Left lung (tissue), 10 donors: ENCODE results near the gene FAM181A. TPM values are rescaled to one million over a fixed set of nuclear protein-coding genes. Genes with fewer than 3 reads are reported as not detected.

Source experiments
- ATAC-seq: fragments of 200-7000 bp; cut with Tn5 transposase; one replicate; pipeline ENCODE4 v1.9.1; 2020; ENCODE audit warnings: moderate library complexity
- DNase-seq, 4 donors: peaks; one replicate each; pipeline ENCODE4 v3.0.0-alpha.2; 2013 to 2020
- H3K27ac ChIP-seq, 2 donors: fragments of 200-600 bp; sonication (generic) in 1 of 2; one replicate each; pipeline versions ENCODE4 v1.5.0 to v1.8.0; 2020 to 2021
- H3K27me3 ChIP-seq, 2 donors: fragments of 200-600 bp; sonication (generic) in 1 of 2; one replicate each; pipeline versions ENCODE4 v1.5.0 to v1.8.0; 2020 to 2021
- H3K36me3 ChIP-seq, 2 donors: fragments of 200-600 bp; sonication (generic) in 1 of 2; one replicate each; pipeline versions ENCODE4 v1.5.0 to v1.8.0; 2020 to 2021
- H3K4me1 ChIP-seq, 2 donors: fragments of 200-600 bp; one replicate each; pipeline ENCODE4 v1.8.0; 2021
- H3K4me3 ChIP-seq, 2 donors: fragments of 200-600 bp; sonication (generic) in 1 of 2; one replicate each; pipeline versions ENCODE4 v1.5.0 to v1.8.0; 2020 to 2021; ENCODE audit warnings: mild to moderate bottlenecking in 1 of 2
- H3K9me3 ChIP-seq, 2 donors: fragments of 200-600 bp; sonication (generic) in 1 of 2; one replicate each; pipeline versions ENCODE4 v1.5.0 to v1.8.0; 2020 to 2021
- intact Hi-C, 2 donors: fragments of 100-400 bp; cut with DNase I; formaldehyde crosslinking; loops; one replicate each; pipeline versions ENCODE4 v1.11.2 to v1.14.2; 2022
- polyA plus RNA-seq, 6 donors: library from polyadenylated mRNA; unstranded; fragments of 120-200 nt; gene quantifications; one replicate each; pipeline ENCODE4 v1.2.1, GENCODE V29; 2013; ENCODE audit not compliant: insufficient read length in 6 of 6
- total RNA-seq, 2 donors: library from RNA; stranded (reverse); fragmentation: NEBNext Ultra II Directional; extraction: Animal tissue kit (Norgen Biotek cat#: 25700); gene quantifications; one replicate each; pipeline ENCODE4 v1.2.1, GENCODE V29; 2021
- TF ChIP-seq, protein P1 (sequence below), 2 donors: fragments of 200-600 bp; sonication (generic) in 1 of 2; IDR thresholded peaks; one replicate each; pipeline versions ENCODE4 v1.5.0 to v1.8.0; 2021; ENCODE audit warnings: antibody characterized with exemption in 2 of 2
- donor health status: DM: no; HTN: yes; CAD: no.
- donor health status: DM: no; HTN: no; CAD: no.

FAM181A gene
- total and polyA plus RNA-seq, 8 donors, result 0.10 to 1.1 (median 0.37) TPM; not detected in 2

- Histone ChIP-seq H3K36me3 (no peaks in the 10 kb centered on the region), H3K4me3 (no peak overlapping the region), H3K4me1 (no peaks in the 10 kb centered on the region), H3K9me3 (no peaks in the 10 kb centered on the region), H3K27ac (no peak overlapping the region), H3K27me3 (peaks cover 0 to 8% of the 10 kb centered on the region in 2 donors)
- ATAC-seq (no peak), DNase-seq (no peak)
- intact Hi-C loops, result no loop called here
- TF ChIP-seq, protein P1, sequence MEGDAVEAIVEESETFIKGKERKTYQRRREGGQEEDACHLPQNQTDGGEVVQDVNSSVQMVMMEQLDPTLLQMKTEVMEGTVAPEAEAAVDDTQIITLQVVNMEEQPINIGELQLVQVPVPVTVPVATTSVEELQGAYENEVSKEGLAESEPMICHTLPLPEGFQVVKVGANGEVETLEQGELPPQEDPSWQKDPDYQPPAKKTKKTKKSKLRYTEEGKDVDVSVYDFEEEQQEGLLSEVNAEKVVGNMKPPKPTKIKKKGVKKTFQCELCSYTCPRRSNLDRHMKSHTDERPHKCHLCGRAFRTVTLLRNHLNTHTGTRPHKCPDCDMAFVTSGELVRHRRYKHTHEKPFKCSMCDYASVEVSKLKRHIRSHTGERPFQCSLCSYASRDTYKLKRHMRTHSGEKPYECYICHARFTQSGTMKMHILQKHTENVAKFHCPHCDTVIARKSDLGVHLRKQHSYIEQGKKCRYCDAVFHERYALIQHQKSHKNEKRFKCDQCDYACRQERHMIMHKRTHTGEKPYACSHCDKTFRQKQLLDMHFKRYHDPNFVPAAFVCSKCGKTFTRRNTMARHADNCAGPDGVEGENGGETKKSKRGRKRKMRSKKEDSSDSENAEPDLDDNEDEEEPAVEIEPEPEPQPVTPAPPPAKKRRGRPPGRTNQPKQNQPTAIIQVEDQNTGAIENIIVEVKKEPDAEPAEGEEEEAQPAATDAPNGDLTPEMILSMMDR (IDR thresholded peaks at IDR 0.05), result no peak
Observed at GRCh38 chr14:93909429-93910128, 17.6 kb upstream of the FAM181A start.

- no peaks in the 10 kb centered on the region for H3K9me3 ChIP-seq
- H3K4me1 ChIP-seq, result no peaks in the 10 kb centered on the region
- peaks cover 0 to 6% of the 10 kb centered on the region in 2 donors for H3K27me3 ChIP-seq
- no peak overlapping the region for H3K4me3 ChIP-seq
- no peak overlapping the region for H3K27ac ChIP-seq
- DNase-seq, result no peak
- ATAC-seq, result no peak
- intact Hi-C loops, result no loop called here
- no peaks in the 10 kb centered on the region for H3K36me3 ChIP-seq
- TF ChIP-seq, protein P1 (IDR thresholded peaks at IDR 0.05), result no peak
Observed at GRCh38 chr14:93911975-93912615, 15.0 kb upstream of the FAM181A start.

GRCh38 chr14:93912782-93913181 lies 14.4 kb upstream of the FAM181A start:
- H3K27me3 ChIP-seq, result peaks cover 0 to 9% of the 10 kb centered on the region in 2 donors
- H3K4me1 ChIP-seq, result no peaks in the 10 kb centered on the region
- ATAC-seq (no peak), DNase-seq (no peak)
- TF ChIP-seq, protein P1 (IDR thresholded peaks at IDR 0.05), result no peak
- no peaks in the 10 kb centered on the region for H3K36me3 ChIP-seq
- H3K4me3 ChIP-seq, result no peak overlapping the region
- no peak overlapping the region for H3K27ac ChIP-seq
- no peaks in the 10 kb centered on the region for H3K9me3 ChIP-seq
- intact Hi-C loops, result no loop called here

GRCh38 chr14:93914278-93914677 lies 12.9 kb upstream of the FAM181A start:
- intact Hi-C loops, result no loop called here
- peaks cover 0 to 9% of the 10 kb centered on the region in 2 donors for H3K27me3 ChIP-seq
- ATAC-seq, result no peak
- TF ChIP-seq, protein P1 (IDR thresholded peaks at IDR 0.05), result no peak
- DNase-seq, result no peak
- H3K9me3 ChIP-seq, result no peaks in the 10 kb centered on the region
- no peaks in the 10 kb centered on the region for H3K4me1 ChIP-seq
- H3K4me3 ChIP-seq, result no peak overlapping the region
- H3K27ac ChIP-seq, result no peak overlapping the region
- H3K36me3 ChIP-seq, result no peaks in the 10 kb centered on the region

DNA sequence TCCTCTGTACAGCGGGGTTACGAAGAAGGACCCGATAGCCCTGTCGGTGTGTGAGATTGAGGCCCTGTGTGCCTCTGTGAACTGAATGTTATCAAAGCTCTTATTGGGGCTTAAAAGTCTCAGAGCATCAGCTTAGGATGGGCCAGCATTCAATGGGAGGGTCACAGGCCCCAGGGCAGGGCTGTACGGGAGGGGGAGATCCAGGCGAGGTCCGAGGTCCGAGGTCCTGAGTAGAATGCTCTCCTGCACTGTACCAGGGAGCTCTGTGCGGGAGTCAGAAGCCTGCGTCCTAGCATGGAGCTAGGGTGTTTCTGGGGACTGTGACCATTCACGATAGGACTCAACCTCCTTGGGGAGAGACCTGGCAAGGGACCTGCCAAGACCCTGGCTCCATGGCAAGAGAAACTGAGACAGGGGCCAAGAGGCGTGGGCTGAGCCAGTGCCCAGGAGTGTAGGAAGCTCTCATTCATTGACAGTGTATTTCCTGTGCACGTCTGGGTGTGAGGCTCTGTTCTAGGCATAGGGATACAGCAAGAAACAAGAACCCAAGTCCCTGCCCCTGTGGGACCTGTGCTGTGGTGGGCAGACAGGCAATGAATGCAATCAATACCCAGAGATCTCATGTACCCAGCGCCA lies 12.0 kb upstream of the FAM181A start:
- TF ChIP-seq, protein P1 (IDR thresholded peaks at IDR 0.05), result no peak
- no peak overlapping the region for H3K4me3 ChIP-seq
- no peak overlapping the region for H3K27ac ChIP-seq
- H3K9me3 ChIP-seq, result no peaks in the 10 kb centered on the region
- DNase-seq (peak in 1 of 4 donors; percentile 41), ATAC-seq (no peak)
- no peaks in the 10 kb centered on the region for H3K4me1 ChIP-seq
- peaks cover 0 to 9% of the 10 kb centered on the region in 2 donors for H3K27me3 ChIP-seq
- H3K36me3 ChIP-seq, result no peaks in the 10 kb centered on the region
- intact Hi-C loops, result no loop called here
